Measurements from ENCODE around the gene IFIT2. TPM values are rescaled to one million over a fixed set of nuclear protein-coding genes. Genes with fewer than 3 reads are reported as not detected.
A peak's percentile ranks its signal among the peaks of the same experiment; 100 is the strongest.

The IFIT2 gene
- polyA plus RNA-seq, 1 of the 3 experiments (the other 2 are of a cell fraction) = 0.99 TPM

DNA sequence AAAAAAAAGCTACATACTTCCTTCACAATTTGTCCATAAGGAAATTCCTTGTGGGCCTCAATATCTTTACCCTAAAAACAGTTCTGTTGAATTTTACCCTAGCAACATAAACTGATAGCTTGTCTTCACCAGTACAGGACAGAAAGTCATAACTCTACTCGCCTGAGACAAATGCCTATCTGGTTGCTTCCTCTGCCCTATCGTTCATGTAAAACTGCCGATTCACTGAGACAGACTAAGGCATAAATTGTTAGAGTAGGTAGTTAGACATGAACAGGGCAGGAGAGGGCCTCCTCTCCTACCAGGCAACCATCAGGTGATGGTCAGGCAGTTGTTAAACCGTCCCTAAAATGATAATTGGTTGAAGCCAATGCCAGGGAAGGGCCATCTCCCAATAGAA, 51.0 kb downstream of the IFIT2 start:
- no peak for DNase-seq
- Histone ChIP-seq H3K36me3 (replicated peaks in 1 of 2; ENCODE audit: control insufficient read depth in 1 of 2, insufficient read depth in 2 of 2, low read length in 1 of 2) (no peaks in the 10 kb centered on the region), H3K4me1 (ENCODE audit: control insufficient read depth in 1 of 2, insufficient read depth in 2 of 2, low read depth in 1 of 2, low read length in 1 of 2) (peaks cover 0 to 34% of the 10 kb centered on the region in 2 experiments; a peak in 3 of 4 replicates), H3K27ac (ENCODE audit: low read depth in 2 of 2, low read length in 1 of 2) (peak overlapping the region; percentile 77 to 79; a peak in 3 of 4 replicates), H3K9ac (peak overlapping the region; percentile 13; the same call in 1 of the 2 replicates), H3K79me2 (ENCODE audit: insufficient read depth) (no peaks in the 10 kb centered on the region), H3K4me3 (ENCODE audit: low read depth in 2 of 2, low read length in 1 of 2) (no peak overlapping the region), H3K9me3 (no peaks in the 10 kb centered on the region), H3F3A (replicated peaks; ENCODE audit: insufficient read depth) (peaks cover 18% of the 10 kb centered on the region), H3K27me3 (ENCODE audit: insufficient read depth) (no peaks in the 10 kb centered on the region), H3K9me2 (no peaks in the 10 kb centered on the region), H4K20me1 (ENCODE audit: insufficient read depth) (no peaks in the 10 kb centered on the region), H2AFZ (ENCODE audit: low read depth) (peak overlapping the region; percentile 70), H3K4me2 (peak overlapping the region; percentile 46; the same call in 1 of the 2 replicates)
- TF ChIP-seq, protein P1, sequence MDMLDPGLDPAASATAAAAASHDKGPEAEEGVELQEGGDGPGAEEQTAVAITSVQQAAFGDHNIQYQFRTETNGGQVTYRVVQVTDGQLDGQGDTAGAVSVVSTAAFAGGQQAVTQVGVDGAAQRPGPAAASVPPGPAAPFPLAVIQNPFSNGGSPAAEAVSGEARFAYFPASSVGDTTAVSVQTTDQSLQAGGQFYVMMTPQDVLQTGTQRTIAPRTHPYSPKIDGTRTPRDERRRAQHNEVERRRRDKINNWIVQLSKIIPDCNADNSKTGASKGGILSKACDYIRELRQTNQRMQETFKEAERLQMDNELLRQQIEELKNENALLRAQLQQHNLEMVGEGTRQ (IDR thresholded peaks at IDR 0.05; ENCODE audit: borderline replicate concordance, low read depth, low read length) = no peak
- TF ChIP-seq RCOR1 (IDR thresholded peaks at IDR 0.05; ENCODE audit: low read length) = no peak
- no peak for TF ChIP-seq TEAD4 (IDR thresholded peaks at IDR 0.05; ENCODE audit: borderline replicate concordance, insufficient read depth)
- TF ChIP-seq, protein P2, sequence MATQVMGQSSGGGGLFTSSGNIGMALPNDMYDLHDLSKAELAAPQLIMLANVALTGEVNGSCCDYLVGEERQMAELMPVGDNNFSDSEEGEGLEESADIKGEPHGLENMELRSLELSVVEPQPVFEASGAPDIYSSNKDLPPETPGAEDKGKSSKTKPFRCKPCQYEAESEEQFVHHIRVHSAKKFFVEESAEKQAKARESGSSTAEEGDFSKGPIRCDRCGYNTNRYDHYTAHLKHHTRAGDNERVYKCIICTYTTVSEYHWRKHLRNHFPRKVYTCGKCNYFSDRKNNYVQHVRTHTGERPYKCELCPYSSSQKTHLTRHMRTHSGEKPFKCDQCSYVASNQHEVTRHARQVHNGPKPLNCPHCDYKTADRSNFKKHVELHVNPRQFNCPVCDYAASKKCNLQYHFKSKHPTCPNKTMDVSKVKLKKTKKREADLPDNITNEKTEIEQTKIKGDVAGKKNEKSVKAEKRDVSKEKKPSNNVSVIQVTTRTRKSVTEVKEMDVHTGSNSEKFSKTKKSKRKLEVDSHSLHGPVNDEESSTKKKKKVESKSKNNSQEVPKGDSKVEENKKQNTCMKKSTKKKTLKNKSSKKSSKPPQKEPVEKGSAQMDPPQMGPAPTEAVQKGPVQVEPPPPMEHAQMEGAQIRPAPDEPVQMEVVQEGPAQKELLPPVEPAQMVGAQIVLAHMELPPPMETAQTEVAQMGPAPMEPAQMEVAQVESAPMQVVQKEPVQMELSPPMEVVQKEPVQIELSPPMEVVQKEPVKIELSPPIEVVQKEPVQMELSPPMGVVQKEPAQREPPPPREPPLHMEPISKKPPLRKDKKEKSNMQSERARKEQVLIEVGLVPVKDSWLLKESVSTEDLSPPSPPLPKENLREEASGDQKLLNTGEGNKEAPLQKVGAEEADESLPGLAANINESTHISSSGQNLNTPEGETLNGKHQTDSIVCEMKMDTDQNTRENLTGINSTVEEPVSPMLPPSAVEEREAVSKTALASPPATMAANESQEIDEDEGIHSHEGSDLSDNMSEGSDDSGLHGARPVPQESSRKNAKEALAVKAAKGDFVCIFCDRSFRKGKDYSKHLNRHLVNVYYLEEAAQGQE (IDR thresholded peaks at IDR 0.05; ENCODE audit: low read depth, low read length) = no peak
- ChIA-PET POLR2A (no interaction called here), CTCF (interaction anchor here (1.3 to 2.9 kb wide), 2 partner anchors 16 to 70 kb away, joined by 3 to 13 read pairs; no protein-coding TSS in a partner anchor)
- WGBS (ENCODE audit: low lambda C conversion rate) = 97% methylated on average over 4 of the region's 4 CpGs

DNA sequence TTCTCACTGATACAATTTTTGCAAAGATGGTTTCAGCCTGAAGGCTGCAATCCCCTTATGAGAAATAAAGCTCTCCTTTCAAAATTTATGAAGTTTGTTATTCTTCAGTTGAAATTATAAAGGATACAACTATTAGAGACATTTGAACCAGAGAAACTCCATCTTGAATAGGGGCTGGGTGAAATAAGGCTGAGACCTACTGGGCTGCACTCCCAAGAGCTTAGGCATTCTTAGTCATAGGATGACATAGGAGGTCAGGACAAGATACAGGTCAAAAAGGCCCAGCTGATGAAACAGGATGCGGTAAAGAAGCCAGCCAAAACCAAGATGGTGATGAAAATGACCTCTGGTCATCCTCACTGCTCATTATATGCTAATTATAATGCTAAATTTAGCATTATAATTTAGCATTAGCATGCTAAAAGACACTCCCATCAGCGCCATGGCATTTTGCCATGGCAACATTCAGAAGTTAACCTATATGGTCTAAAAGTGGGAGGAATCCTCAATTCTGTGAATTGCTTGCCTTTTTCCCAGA, 53.6 kb downstream of the IFIT2 start:
- CTCF ChIA-PET = interaction anchor here (0.9 to 1.0 kb wide), 2 partner anchors 13 to 23 kb away, joined by 3 to 4 read pairs; no protein-coding TSS in a partner anchor
- Histone ChIP-seq H3K9ac (no peak overlapping the region), H3K9me2 (no peaks in the 10 kb centered on the region), H3K27me3 (ENCODE audit: insufficient read depth) (no peaks in the 10 kb centered on the region), H3K4me2 (no peak overlapping the region), H3K4me3 (ENCODE audit: low read depth in 2 of 2, low read length in 1 of 2) (no peak overlapping the region), H3K9me3 (no peaks in the 10 kb centered on the region), H3K4me1 (ENCODE audit: control insufficient read depth in 1 of 2, insufficient read depth in 2 of 2, low read depth in 1 of 2, low read length in 1 of 2) (peaks cover 0 to 33% of the 10 kb centered on the region in 2 experiments; a peak in 3 of 4 replicates), H3F3A (replicated peaks; ENCODE audit: insufficient read depth) (peaks cover 18% of the 10 kb centered on the region), H3K79me2 (ENCODE audit: insufficient read depth) (no peaks in the 10 kb centered on the region), H4K20me1 (ENCODE audit: insufficient read depth) (no peaks in the 10 kb centered on the region), H3K27ac (ENCODE audit: low read depth in 2 of 2, low read length in 1 of 2) (no peak overlapping the region), H3K36me3 (replicated peaks in 1 of 2; ENCODE audit: control insufficient read depth in 1 of 2, insufficient read depth in 2 of 2, low read length in 1 of 2) (no peaks in the 10 kb centered on the region), H2AFZ (ENCODE audit: low read depth) (no peak overlapping the region)
- WGBS (ENCODE audit: low lambda C conversion rate) = 92% methylated on average over 2 of the region's 2 CpGs
- TF ChIP-seq NFIC (IDR thresholded peaks at IDR 0.05; ENCODE audit: borderline replicate concordance) (peak; percentile 20; the same call in 1 of the 2 replicates), MXI1 (IDR thresholded peaks at IDR 0.05; ENCODE audit: low read depth, low read length) (no peak), CHD2 (IDR thresholded peaks at IDR 0.05; ENCODE audit: low read length, partially characterized antibody) (no peak), RXRA (IDR thresholded peaks at IDR 0.05; ENCODE audit: borderline replicate concordance, low read depth) (no peak), RFX5 (IDR thresholded peaks at IDR 0.05; ENCODE audit: low read length) (no peak), TCF12 (IDR thresholded peaks at IDR 0.05) (0 out of 2 replicates have a peak, but pooled peaks have one; percentile 4)
- TF ChIP-seq, protein P3, sequence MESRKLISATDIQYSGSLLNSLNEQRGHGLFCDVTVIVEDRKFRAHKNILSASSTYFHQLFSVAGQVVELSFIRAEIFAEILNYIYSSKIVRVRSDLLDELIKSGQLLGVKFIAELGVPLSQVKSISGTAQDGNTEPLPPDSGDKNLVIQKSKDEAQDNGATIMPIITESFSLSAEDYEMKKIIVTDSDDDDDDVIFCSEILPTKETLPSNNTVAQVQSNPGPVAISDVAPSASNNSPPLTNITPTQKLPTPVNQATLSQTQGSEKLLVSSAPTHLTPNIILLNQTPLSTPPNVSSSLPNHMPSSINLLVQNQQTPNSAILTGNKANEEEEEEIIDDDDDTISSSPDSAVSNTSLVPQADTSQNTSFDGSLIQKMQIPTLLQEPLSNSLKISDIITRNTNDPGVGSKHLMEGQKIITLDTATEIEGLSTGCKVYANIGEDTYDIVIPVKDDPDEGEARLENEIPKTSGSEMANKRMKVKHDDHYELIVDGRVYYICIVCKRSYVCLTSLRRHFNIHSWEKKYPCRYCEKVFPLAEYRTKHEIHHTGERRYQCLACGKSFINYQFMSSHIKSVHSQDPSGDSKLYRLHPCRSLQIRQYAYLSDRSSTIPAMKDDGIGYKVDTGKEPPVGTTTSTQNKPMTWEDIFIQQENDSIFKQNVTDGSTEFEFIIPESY (IDR thresholded peaks at IDR 0.05; ENCODE audit: borderline replicate concordance, low read depth) = no peak
- POLR2A ChIA-PET = no interaction called here
- DNase-seq = no peak
